K562 (cell line): ENCODE data around the gene RNU5D-1. TPM values are rescaled to one million over a fixed set of nuclear protein-coding genes. Genes with fewer than 3 reads are reported as not detected.

ENCODE experiments used
- COPS2 ChIP-seq: fragments of 450-650 bp; conservative IDR thresholded peaks from 2 replicates; pipeline ENCODE4 v1.6.1; 2016; ENCODE audit warnings: mild to moderate bottlenecking, moderate library complexity
- ERF ChIP-seq: fragments of 450-650 bp; formaldehyde crosslinking; IDR thresholded peaks from 2 replicates; pipeline ENCODE4 v1.4.0; 2020; ENCODE audit warnings: mild to moderate bottlenecking, mixed read lengths
- FOSL1 ChIP-seq: fragments of 200-800 bp; sonication (Bioruptor generic); conservative IDR thresholded peaks from 2 replicates; pipeline ENCODE4 v1.6.1; 2016; ENCODE audit warnings: missing genetic modification characterization, missing compliant biosample characterization
- FOXK2 ChIP-seq, 2 experiments: fragments of 450-650 bp; IDR thresholded peaks in 1 of 2; conservative IDR thresholded peaks in 1 of 2; 2 replicates each; pipeline ENCODE4 v1.6.1; 2016; ENCODE audit warnings: low read depth in 2 of 2, mild to moderate bottlenecking in 1 of 2
- HDAC2 ChIP-seq: fragments of 450-650 bp; IDR thresholded peaks from 2 replicates; pipeline ENCODE4 v1.6.1; 2016; ENCODE audit warnings: mild to moderate bottlenecking
- KLF16 ChIP-seq: IDR thresholded peaks from 2 replicates; pipeline ENCODE4 v1.6.1; 2016; ENCODE audit warnings: antibody characterized with exemption
- MTA1 ChIP-seq: fragments of 450-650 bp; IDR thresholded peaks from 2 replicates; pipeline ENCODE4 v1.6.1; 2017; ENCODE audit warnings: borderline replicate concordance
- NBN ChIP-seq: fragments of 450-650 bp; IDR thresholded peaks from 2 replicates; pipeline ENCODE4 v1.6.1; 2016; ENCODE audit warnings: low read depth, mild to moderate bottlenecking
- NR2C2 ChIP-seq, 2 experiments: fragments of 200-800 bp in 1 of 2; sonication (Bioruptor generic) in 1 of 2; sonication (generic) in 1 of 2; formaldehyde crosslinking in 1 of 2; IDR thresholded peaks; 2 replicates each; pipeline versions ENCODE4 v1.6.1 to v1.8.0; 2016 to 2022; ENCODE audit warnings: mild to moderate bottlenecking in 1 of 2, missing compliant biosample characterization in 1 of 2, missing genetic modification characterization in 1 of 2, missing genetic modification reagents in 1 of 2
- SAP30 ChIP-seq: fragments of 200-600 bp; sonication (generic); IDR thresholded peaks from 2 replicates; pipeline ENCODE4 v1.6.1; 2012; ENCODE audit warnings: borderline replicate concordance, low read depth, mild to moderate bottlenecking, moderate library complexity, low read length, control low read depth, inconsistent platforms; ENCODE audit not compliant: insufficient read depth, poor library complexity, severe bottlenecking
- SIX5 ChIP-seq, 2 experiments: IDR thresholded peaks; 2 replicates each; pipeline ENCODE4 v1.6.1; 2011; ENCODE audit warnings: low read length in 2 of 2, borderline replicate concordance in 1 of 2, low read depth in 1 of 2, mild to moderate bottlenecking in 1 of 2, moderate library complexity in 1 of 2; ENCODE audit not compliant: insufficient read depth in 1 of 2
- SP2 ChIP-seq: IDR thresholded peaks from 2 replicates; pipeline ENCODE4 v1.6.1; 2011; ENCODE audit warnings: mild to moderate bottlenecking, low read depth, low read length, moderate library complexity; ENCODE audit not compliant: poor library complexity, severe bottlenecking; ENCODE audit errors: extremely low read depth
- XRCC5 ChIP-seq: fragments of 200-400 bp; formaldehyde crosslinking; IDR thresholded peaks from 2 replicates; pipeline ENCODE4 v1.6.1; 2017; ENCODE audit warnings: low read depth, mild to moderate bottlenecking, low read length
- ZBED1 ChIP-seq: IDR thresholded peaks from 2 replicates; pipeline ENCODE4 v1.6.1; 2014
- polyA plus RNA-seq, 8 experiments: library from polyadenylated mRNA; depleted of rRNA in 4 of 8; stranded (reverse) in 5 of 8; unstranded in 3 of 8; fragments of >200 nt; fragmentation: Nextera tagmentation in 2 of 8; fragmentation: Illumina TruSeq in 1 of 8; extraction: Ambion mirVana in 2 of 8; extraction: Trizol in 1 of 8; gene quantifications; 2 replicates each; pipeline versions ENCODE4 v1.2.1 to v1.2.3, GENCODE V29; 2011 to 2014; ENCODE audit warnings: inconsistent platforms in 1 of 8, missing spikeins in 1 of 8
- total RNA-seq, 7 experiments: library from RNA; depleted of rRNA in 6 of 7; stranded (reverse); fragments of >200 nt in 6 of 7; fragmentation: Illumina TruSeq in 2 of 7; extraction: Trizol in 2 of 7; gene quantifications; 2 replicates each; pipeline versions ENCODE4 v1.2.1 to v1.2.3, GENCODE V29; 2011 to 2021; ENCODE audit warnings: low replicate concordance in 1 of 7
- TF ChIP-seq, protein P1 (sequence below): fragments of 450-650 bp; IDR thresholded peaks from 2 replicates; pipeline ENCODE4 v1.6.1; 2017; ENCODE audit warnings: antibody characterized with exemption
- TF ChIP-seq, protein P2 (sequence below): sonication (generic); formaldehyde crosslinking; IDR thresholded peaks from 2 replicates; pipeline ENCODE4 v1.8.0; 2022; ENCODE audit warnings: mild to moderate bottlenecking, missing genetic modification reagents
- TF ChIP-seq, protein P3 (sequence below): sonication (generic); formaldehyde crosslinking; IDR thresholded peaks from 2 replicates; pipeline ENCODE4 v1.8.1; 2023; ENCODE audit warnings: mild to moderate bottlenecking, missing genetic modification reagents
- TF ChIP-seq, protein P4 (sequence below), 2 experiments: IDR thresholded peaks in 1 of 2; conservative IDR thresholded peaks in 1 of 2; 2 replicates each; pipeline ENCODE4 v1.6.1; 2016; ENCODE audit warnings: low read depth in 2 of 2, mild to moderate bottlenecking in 1 of 2, missing compliant biosample characterization in 1 of 2, missing genetic modification characterization in 1 of 2, moderate library complexity in 1 of 2

RNU5D-1 gene
- total and polyA plus RNA-seq, 9 of the 15 experiments (the other 6 are each of a cell fraction or from before 2014, with no cell fraction given), result under 0.01 TPM; not detected in 8

DNA sequence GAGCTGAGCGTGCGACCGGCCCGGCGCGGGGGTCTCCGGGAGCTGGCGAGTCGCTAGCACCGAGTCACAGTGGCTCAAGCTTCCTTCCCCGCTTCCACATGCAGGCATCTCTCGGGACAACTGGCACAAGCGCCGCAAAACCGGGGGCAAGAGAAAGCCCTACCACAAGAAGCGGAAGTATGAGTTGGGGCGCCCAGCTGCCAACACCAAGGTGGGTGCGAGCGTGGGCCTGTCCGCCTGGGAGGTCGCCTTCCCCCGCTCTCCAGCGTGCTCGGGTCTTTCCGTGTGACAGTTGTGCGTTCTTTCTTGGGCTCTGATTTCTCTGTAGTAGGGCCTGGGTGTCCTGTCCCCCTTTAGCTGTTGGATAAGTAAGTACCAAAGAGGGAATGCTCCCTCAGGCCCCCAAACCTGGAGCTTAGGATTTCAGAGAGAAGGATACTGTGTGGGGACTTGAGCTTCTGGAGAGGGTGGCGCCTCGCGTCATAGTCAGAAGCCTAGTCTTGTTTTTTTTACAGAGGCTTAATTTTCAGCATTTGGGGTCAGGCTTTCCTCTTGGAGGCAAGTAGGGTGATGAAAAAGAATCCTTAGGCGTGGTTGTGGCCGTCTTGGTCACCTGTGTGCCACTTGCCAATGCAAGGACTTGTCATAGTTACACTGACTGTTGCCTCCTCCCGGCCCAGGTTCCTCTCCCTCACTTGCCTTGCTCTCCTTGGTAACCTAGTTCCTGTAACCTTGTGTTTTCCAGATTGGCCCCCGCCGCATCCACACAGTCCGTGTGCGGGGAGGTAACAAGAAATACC is 45.2 kb upstream of the RNU5D-1 start (continued):
- TF ChIP-seq, protein P1, sequence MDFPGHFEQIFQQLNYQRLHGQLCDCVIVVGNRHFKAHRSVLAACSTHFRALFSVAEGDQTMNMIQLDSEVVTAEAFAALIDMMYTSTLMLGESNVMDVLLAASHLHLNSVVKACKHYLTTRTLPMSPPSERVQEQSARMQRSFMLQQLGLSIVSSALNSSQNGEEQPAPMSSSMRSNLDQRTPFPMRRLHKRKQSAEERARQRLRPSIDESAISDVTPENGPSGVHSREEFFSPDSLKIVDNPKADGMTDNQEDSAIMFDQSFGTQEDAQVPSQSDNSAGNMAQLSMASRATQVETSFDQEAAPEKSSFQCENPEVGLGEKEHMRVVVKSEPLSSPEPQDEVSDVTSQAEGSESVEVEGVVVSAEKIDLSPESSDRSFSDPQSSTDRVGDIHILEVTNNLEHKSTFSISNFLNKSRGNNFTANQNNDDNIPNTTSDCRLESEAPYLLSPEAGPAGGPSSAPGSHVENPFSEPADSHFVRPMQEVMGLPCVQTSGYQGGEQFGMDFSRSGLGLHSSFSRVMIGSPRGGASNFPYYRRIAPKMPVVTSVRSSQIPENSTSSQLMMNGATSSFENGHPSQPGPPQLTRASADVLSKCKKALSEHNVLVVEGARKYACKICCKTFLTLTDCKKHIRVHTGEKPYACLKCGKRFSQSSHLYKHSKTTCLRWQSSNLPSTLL, result no peak
- TF ChIP-seq XRCC5 (no peak), ZBED1 (no peak), SAP30 (peak; percentile 47), NR2C2 (CRISPR knock-in tag; IDR thresholded peaks at IDR 0.05) (peak; percentile 18; the same call in 1 of the 2 replicates), NR2C2 (tag; IDR thresholded peaks at IDR 0.05) (no peak), KLF16 (no peak), HDAC2 (no peak), COPS2 (no peak), FOSL1 (tag) (no peak), SIX5 (IDR thresholded peaks at IDR 0.05; ENCODE audit: borderline replicate concordance in 1 of 2, insufficient read depth in 1 of 2, low read depth in 1 of 2, low read length in 2 of 2) (no peak), FOXK2 (conservative IDR thresholded peaks at IDR 0.05 in 1 of 2, IDR thresholded peaks at IDR 0.05 in 1 of 2; ENCODE audit: low read depth in 2 of 2) (no peak), ERF (no peak), SP2 (no peak), MTA1 (no peak), NBN (no peak)
- TF ChIP-seq, protein P2, sequence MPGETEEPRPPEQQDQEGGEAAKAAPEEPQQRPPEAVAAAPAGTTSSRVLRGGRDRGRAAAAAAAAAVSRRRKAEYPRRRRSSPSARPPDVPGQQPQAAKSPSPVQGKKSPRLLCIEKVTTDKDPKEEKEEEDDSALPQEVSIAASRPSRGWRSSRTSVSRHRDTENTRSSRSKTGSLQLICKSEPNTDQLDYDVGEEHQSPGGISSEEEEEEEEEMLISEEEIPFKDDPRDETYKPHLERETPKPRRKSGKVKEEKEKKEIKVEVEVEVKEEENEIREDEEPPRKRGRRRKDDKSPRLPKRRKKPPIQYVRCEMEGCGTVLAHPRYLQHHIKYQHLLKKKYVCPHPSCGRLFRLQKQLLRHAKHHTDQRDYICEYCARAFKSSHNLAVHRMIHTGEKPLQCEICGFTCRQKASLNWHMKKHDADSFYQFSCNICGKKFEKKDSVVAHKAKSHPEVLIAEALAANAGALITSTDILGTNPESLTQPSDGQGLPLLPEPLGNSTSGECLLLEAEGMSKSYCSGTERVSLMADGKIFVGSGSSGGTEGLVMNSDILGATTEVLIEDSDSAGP (CRISPR knock-in tag), result no peak
- TF ChIP-seq, protein P3, sequence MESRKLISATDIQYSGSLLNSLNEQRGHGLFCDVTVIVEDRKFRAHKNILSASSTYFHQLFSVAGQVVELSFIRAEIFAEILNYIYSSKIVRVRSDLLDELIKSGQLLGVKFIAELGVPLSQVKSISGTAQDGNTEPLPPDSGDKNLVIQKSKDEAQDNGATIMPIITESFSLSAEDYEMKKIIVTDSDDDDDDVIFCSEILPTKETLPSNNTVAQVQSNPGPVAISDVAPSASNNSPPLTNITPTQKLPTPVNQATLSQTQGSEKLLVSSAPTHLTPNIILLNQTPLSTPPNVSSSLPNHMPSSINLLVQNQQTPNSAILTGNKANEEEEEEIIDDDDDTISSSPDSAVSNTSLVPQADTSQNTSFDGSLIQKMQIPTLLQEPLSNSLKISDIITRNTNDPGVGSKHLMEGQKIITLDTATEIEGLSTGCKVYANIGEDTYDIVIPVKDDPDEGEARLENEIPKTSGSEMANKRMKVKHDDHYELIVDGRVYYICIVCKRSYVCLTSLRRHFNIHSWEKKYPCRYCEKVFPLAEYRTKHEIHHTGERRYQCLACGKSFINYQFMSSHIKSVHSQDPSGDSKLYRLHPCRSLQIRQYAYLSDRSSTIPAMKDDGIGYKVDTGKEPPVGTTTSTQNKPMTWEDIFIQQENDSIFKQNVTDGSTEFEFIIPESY (CRISPR knock-in tag), result no peak
- TF ChIP-seq, protein P4, sequence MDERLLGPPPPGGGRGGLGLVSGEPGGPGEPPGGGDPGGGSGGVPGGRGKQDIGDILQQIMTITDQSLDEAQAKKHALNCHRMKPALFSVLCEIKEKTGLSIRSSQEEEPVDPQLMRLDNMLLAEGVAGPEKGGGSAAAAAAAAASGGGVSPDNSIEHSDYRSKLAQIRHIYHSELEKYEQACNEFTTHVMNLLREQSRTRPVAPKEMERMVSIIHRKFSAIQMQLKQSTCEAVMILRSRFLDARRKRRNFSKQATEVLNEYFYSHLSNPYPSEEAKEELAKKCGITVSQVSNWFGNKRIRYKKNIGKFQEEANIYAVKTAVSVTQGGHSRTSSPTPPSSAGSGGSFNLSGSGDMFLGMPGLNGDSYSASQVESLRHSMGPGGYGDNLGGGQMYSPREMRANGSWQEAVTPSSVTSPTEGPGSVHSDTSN (CRISPR knock-in tag; IDR thresholded peaks at IDR 0.05; ENCODE audit: low read depth), result no peak
- TF ChIP-seq, protein P4 (tag; conservative IDR thresholded peaks at IDR 0.05; ENCODE audit: low read depth), result no peak
